ENCODE measurements around the gene SRY. TPM values are rescaled to one million over a fixed set of nuclear protein-coding genes. Genes with fewer than 3 reads are reported as not detected.

Gene SRY
- polyA plus RNA-seq, 3 donors = not detected

- H3K27me3 Mint-ChIP-seq (ENCODE audit: low read depth in 3 of 3) = peaks cover 0 to 67% (median 43%) of the 10 kb centered on the region in 3 donors
- 18% methylated on average over 19 of the region's 28 CpGs for WGBS (ENCODE audit: insufficient coverage)
- peaks cover 0 to 69% of the 10 kb centered on the region in 2 donors for H3K27me3 ChIP-seq (ENCODE audit: control insufficient read depth in 2 of 2, insufficient read depth in 2 of 2, low read length in 2 of 2)
Measured at GRCh38 chrY:2786876-2787512, 488 bp downstream of the SRY start.

More at GRCh38 chrY:2786876-2787512, 488 bp downstream of the SRY start:
- H3K79me2 ChIP-seq (ENCODE audit: insufficient read depth, low read length) = no peaks in the 10 kb centered on the region
- DNase-seq = no peak
- no peak overlapping the region for H3K4me3 ChIP-seq (replicated peaks in 1 of 3; ENCODE audit: low read depth in 2 of 3, low read length in 3 of 3)
- Mint-ChIP-seq H3K4me1 (peaks cover 11% of the 10 kb centered on the region), H3K4me3 (peak overlapping the region; percentile 24 to 83), H3K9me3 (peaks cover 0 to 9% (median 0%) of the 10 kb centered on the region in 7 donors), H3K27ac (no peak overlapping the region), H3K36me3 (no peaks in the 10 kb centered on the region)
- H3K27ac ChIP-seq (ENCODE audit: low read depth in 1 of 2, low read length in 2 of 2) = no peak overlapping the region
- no peaks in the 10 kb centered on the region for H3K4me1 ChIP-seq (ENCODE audit: control insufficient read depth in 1 of 2, insufficient read depth in 2 of 2, low read length in 2 of 2)
- no peak overlapping the region for H3K9ac ChIP-seq (ENCODE audit: insufficient read depth, low read length, poor library complexity, severe bottlenecking)
- no peak for TF ChIP-seq CTCF (IDR thresholded peaks at IDR 0.05)
- no peaks in the 10 kb centered on the region for H3K36me3 ChIP-seq (replicated peaks in 1 of 2; ENCODE audit: control insufficient read depth in 1 of 2, insufficient read depth in 2 of 2, low read length in 2 of 2)
- no peaks in the 10 kb centered on the region for H3K9me3 ChIP-seq (replicated peaks in 1 of 2; ENCODE audit: control insufficient read depth in 1 of 2, insufficient read depth in 1 of 2, low read length in 2 of 2)
- intact Hi-C loops (cut with micrococcal nuclease) = no loop called here
- H4K20me1 ChIP-seq (ENCODE audit: insufficient read depth, low read length) = no peaks in the 10 kb centered on the region
- no peak overlapping the region for H2AFZ ChIP-seq (ENCODE audit: insufficient read depth, low read depth, low read length, poor library complexity, severe bottlenecking)
- H3K4me2 ChIP-seq (replicated peaks; ENCODE audit: extremely low read depth, low read length, poor library complexity, severe bottlenecking) = no peak overlapping the region

Small RNA genes lying within 50 kb of the gene (small RNA-seq; reads per million reads assigned to genes)
- gene RNU6-1334P (ENCODE audit: insufficient read length, low read depth) (not detected), gene TOMM22P2 (ENCODE audit: insufficient read length, low read depth) (not detected)

Other genes starting within 250 kb of the SRY start
- gene RPS4Y1, start 53.9 kb upstream of the SRY start, polyA plus RNA-seq = not detected
- gene ZFY, start 147.7 kb upstream of the SRY start, polyA plus RNA-seq = not detected